Large intestine (tissue), 3 donors: ENCODE measurements around the gene DUSP9. TPM values are rescaled to one million over a fixed set of nuclear protein-coding genes. Genes with fewer than 3 reads are reported as not detected.

Experiments
- DNase-seq, 2 donors: peaks; one replicate each; pipeline versions ENCODE4 v3.0.0 to v3.0.0-alpha.2; 2013
- H3K27ac ChIP-seq: one replicate; pipeline ENCODE4 v1.5.1; 2013; ENCODE audit warnings: low read length
- H3K27me3 ChIP-seq: 2 replicates; pipeline ENCODE4 v1.6.1; 2013; ENCODE audit warnings: low read length; ENCODE audit not compliant: control insufficient read depth, insufficient read depth
- H3K36me3 ChIP-seq: 2 replicates; pipeline ENCODE4 v1.6.1; 2013; ENCODE audit warnings: low read length; ENCODE audit not compliant: control insufficient read depth, insufficient read depth
- H3K4me1 ChIP-seq: one replicate; pipeline ENCODE4 v1.6.1; 2013; ENCODE audit warnings: low read length; ENCODE audit not compliant: control insufficient read depth, insufficient read depth
- H3K4me3 ChIP-seq: one replicate; pipeline ENCODE4 v1.5.1; 2013; ENCODE audit warnings: low read length
- H3K9me3 ChIP-seq: one replicate; pipeline ENCODE4 v1.6.1; 2013; ENCODE audit warnings: mild to moderate bottlenecking, low read depth, low read length, moderate library complexity; ENCODE audit not compliant: control insufficient read depth
- WGBS: methylation state at CpG from one replicate; pipeline ENCODE4 v1.1.5; 2013; ENCODE audit warnings: low lambda C conversion rate; ENCODE audit not compliant: insufficient coverage; 5-methylcytosine and 5-hydroxymethylcytosine counted together
- polyA plus RNA-seq: library from polyadenylated mRNA; unstranded; fragments of 120-200 nt; gene quantifications from one replicate; pipeline ENCODE4 v1.2.1, GENCODE V29; 2013

The DUSP9 gene
- polyA plus RNA-seq, 1 donor = 0.78 TPM

DNA sequence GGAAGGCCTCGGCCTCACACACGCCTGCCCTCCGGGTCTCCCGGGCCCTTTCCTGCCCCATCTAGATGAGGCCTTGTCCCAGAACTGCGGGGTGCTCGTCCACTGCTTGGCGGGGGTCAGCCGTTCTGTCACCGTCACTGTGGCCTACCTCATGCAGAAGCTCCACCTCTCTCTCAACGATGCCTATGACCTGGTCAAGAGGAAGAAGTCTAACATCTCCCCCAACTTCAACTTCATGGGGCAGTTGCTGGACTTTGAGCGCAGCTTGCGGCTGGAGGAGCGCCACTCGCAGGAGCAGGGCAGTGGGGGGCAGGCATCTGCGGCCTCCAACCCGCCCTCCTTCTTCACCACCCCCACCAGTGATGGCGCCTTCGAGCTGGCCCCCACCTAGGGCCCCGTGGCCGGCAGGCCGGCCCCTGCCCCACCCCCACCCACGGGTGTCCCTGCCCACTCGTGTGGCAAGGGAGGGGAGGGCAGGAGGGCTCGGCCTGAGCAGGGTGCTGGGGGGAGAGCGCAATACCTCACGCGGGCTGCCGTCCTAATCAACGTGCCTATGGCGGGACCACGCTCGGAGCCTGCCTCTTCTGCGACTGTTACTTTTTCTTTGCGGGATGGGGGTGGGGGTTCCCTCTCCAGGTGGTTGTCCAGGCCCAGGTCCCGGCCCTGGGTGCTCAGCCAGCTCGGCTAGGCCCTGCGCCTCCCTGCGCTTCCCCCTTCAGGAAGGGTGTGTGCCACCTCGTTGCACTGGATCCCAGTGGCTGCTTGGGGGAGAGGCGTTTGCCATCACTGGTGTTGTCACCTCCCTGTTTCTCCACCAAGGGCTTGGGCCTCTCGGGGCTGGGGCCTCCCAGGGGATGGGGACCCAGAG lies 3.1 kb downstream of the DUSP9 start:
- no peaks in the 10 kb centered on the region for H3K36me3 ChIP-seq
- no peak for DNase-seq
- peaks cover 35% of the 10 kb centered on the region for H3K27me3 ChIP-seq
- H3K9me3 ChIP-seq = peaks cover 3% of the 10 kb centered on the region
- no peak overlapping the region for H3K4me3 ChIP-seq
- WGBS = no CpG with 5 or more reads among the region's 41 CpGs
- H3K27ac ChIP-seq = no peak overlapping the region
- no peaks in the 10 kb centered on the region for H3K4me1 ChIP-seq

DNA sequence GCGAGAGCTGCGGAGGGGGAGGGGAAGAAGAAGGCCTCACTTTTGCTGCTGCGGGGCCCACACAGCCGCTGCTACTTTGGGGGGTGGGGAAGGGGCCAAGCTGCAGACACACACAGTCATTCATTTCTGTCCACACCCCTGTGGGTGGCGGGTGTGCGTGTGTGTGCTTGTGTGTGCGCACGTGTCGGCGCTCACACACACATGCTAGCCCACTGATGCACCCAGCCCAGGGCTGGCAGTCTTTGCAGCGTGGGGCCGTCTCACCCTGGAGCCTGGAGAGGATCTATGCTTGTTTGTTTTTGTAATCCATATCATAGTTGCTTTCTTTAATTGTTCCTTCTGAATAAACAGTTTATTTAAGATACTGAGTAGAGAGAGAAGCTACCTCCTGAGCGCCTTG lies 4.0 kb downstream of the DUSP9 start:
- Histone ChIP-seq H3K27me3 (peaks cover 27% of the 10 kb centered on the region), H3K27ac (no peak overlapping the region), H3K9me3 (peaks cover 3% of the 10 kb centered on the region), H3K36me3 (no peaks in the 10 kb centered on the region), H3K4me1 (no peaks in the 10 kb centered on the region), H3K4me3 (no peak overlapping the region)
- DNase-seq = no peak
- WGBS = no CpG with 5 or more reads among the region's 13 CpGs

DNA sequence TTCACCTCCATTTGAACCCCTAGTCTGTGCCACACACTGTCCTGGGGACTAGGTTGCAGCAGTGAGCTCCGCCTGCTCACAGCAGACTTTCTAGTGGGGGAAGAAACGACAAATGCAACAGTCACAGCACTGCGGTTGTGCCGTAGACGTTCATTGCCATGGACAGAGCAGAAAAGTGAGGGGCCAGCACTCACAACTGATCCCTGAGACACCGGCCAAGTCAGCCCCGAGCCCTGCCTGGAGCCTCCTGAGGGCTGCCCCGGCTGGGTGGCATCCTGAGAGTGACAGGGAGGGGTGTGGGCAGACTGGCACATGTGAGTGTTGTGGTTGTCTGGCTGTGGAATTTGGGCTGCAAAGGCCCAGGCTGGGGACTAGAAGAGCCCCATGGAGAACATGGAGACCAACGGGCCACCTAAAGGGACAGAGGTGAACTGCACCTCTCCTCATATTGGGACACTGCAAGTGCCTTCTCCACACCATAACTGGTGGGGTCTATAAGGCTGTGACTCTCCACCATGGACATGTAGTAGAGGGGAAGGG lies 4.6 kb downstream of the DUSP9 start:
- WGBS = no CpG with 5 or more reads among the region's 9 CpGs
- Histone ChIP-seq H3K4me3 (no peak overlapping the region), H3K27ac (no peak overlapping the region), H3K27me3 (peaks cover 20% of the 10 kb centered on the region), H3K36me3 (no peaks in the 10 kb centered on the region), H3K4me1 (no peaks in the 10 kb centered on the region), H3K9me3 (peaks cover 3% of the 10 kb centered on the region)
- no peak for DNase-seq

DNA sequence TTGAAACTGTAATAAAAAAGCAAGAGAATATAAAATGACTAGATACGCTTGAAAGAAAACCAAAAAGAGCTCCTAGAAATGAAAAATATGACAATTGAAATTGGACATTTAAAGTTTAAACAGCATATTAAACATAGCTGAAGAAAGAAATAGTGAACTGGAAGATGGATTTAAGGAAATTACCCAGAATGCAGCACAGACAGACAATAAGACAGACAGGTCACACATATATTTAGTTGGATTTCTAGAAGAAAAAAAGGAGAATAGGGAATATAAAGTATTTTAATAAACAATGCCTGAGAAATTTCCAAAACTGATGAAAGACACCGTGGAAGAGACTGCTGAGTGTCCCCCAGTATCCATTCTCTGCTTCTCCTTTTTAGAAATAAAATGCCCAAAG lies 6.6 kb downstream of the DUSP9 start:
- WGBS = no CpG with 5 or more reads among the region's 2 CpGs
- Histone ChIP-seq H3K9me3 (peaks cover 3% of the 10 kb centered on the region), H3K27ac (no peak overlapping the region), H3K4me1 (no peaks in the 10 kb centered on the region), H3K27me3 (peaks cover 7% of the 10 kb centered on the region), H3K4me3 (no peak overlapping the region), H3K36me3 (no peaks in the 10 kb centered on the region)
- no peak for DNase-seq

DNA sequence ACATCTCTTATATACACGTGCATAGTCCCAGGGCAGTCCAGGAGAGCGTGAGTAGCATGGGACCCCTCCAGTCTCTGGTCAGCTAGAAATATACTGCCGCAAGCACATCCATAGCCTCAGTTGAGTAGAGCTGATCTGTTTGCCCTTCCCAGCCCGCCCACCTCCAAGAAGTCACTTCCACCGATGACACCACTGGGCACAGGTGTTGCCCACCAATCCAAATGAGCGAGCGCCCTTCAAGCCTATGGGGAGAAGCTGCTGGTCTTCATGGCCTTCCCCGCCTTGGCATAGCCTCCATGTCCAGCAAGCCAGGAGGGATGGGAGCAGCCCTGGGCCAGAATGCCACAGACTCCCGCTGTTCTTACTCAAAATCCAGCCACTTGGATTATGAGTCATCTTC lies 10.2 kb downstream of the DUSP9 start:
- DNase-seq = no peak
- Histone ChIP-seq H3K4me3 (no peak overlapping the region), H3K36me3 (no peaks in the 10 kb centered on the region), H3K4me1 (no peaks in the 10 kb centered on the region), H3K9me3 (no peaks in the 10 kb centered on the region), H3K27me3 (peaks cover 4% of the 10 kb centered on the region), H3K27ac (no peak overlapping the region)
- WGBS = no CpG with 5 or more reads among the region's 9 CpGs

DNA sequence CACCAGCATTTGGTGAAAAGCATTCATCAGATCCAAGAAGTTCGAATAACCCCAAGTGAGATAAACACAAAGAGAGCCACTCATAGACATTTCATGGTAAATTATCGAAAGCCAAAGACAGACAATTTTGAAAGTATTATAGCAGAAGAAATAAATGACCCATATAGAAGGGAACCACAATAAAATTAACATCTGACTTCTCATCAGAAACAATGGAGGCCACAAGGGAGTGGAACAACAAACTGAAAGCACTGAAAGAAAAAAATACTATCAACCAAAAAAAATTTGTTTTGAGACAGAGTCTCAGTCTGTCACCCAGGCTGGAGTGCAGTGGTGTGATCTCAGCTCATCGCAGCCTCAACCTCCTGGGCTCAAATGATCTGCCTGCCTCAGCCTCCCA lies 12.3 kb downstream of the DUSP9 start:
- WGBS = no CpG with 5 or more reads among the region's 3 CpGs
- no peak for DNase-seq
- Histone ChIP-seq H3K27me3 (peaks cover 8% of the 10 kb centered on the region), H3K4me1 (no peaks in the 10 kb centered on the region), H3K4me3 (no peak overlapping the region), H3K36me3 (no peaks in the 10 kb centered on the region), H3K27ac (no peak overlapping the region), H3K9me3 (no peaks in the 10 kb centered on the region)

DNA sequence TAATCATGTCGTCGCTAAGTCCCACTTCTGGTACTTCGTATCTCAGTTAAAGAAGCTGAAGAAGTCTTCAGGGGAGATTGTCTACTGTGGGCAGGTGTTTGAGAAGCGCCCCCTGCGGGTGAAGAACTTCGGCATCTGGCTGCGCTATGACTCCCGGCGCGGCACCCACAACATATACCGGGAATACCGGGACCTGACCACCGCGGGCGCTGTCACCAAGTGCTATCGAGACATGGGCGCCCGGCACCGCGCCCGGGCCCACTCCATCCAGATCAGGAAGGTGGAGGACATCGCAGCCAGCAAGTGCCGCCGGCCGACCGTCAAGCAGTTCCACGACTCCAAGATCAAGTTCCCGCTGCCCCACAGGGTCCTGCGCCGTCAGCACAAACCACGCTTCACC lies 15.3 kb downstream of the DUSP9 start:
- H3K4me3 ChIP-seq = peak overlapping the region; percentile 18
- DNase-seq = peak in 1 of 2 donors; percentile 61
- WGBS = no CpG with 5 or more reads among the region's 31 CpGs

DNA sequence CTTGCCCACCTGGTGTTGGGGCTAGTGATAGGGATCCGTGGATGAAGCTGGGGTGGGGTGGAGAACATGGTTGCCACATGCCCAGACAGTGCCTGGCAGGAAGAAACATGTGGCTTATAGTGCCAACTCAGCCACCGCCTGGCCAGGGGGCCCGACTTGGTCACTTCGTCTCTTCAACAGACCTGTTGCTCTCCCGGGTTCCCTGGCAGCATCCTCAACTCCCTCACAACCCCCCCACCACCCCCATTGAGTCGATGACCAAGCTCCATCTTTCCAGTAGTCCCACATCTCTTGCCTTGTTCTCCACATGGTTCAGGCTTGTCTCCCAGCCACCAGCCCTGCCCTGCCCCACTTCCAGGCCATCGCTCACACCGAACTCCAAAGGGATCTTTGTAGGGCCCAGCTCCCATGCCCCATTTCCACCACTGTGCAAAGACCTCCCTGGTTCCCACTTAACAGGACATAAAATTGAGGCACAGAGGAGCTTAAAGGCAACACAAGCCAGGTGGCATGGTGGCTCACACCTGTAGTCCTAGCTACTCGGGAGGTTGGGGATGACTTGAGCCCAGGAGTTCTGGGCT lies 18.8 kb downstream of the DUSP9 start:
- H3K4me1 ChIP-seq = no peaks in the 10 kb centered on the region
- no peaks in the 10 kb centered on the region for H3K36me3 ChIP-seq
- no peak for DNase-seq
- no peak overlapping the region for H3K27ac ChIP-seq
- no peak overlapping the region for H3K4me3 ChIP-seq
- peaks cover 10% of the 10 kb centered on the region for H3K27me3 ChIP-seq
- WGBS = no CpG with 5 or more reads among the region's 9 CpGs
- H3K9me3 ChIP-seq = no peaks in the 10 kb centered on the region

More for the DNA sequence above, 15.3 kb downstream of the DUSP9 start:
- peaks cover 10% of the 10 kb centered on the region for H3K27me3 ChIP-seq
- H3K4me1 ChIP-seq = no peaks in the 10 kb centered on the region
- H3K9me3 ChIP-seq = no peaks in the 10 kb centered on the region
- no peaks in the 10 kb centered on the region for H3K36me3 ChIP-seq
- no peak overlapping the region for H3K27ac ChIP-seq

DNA sequence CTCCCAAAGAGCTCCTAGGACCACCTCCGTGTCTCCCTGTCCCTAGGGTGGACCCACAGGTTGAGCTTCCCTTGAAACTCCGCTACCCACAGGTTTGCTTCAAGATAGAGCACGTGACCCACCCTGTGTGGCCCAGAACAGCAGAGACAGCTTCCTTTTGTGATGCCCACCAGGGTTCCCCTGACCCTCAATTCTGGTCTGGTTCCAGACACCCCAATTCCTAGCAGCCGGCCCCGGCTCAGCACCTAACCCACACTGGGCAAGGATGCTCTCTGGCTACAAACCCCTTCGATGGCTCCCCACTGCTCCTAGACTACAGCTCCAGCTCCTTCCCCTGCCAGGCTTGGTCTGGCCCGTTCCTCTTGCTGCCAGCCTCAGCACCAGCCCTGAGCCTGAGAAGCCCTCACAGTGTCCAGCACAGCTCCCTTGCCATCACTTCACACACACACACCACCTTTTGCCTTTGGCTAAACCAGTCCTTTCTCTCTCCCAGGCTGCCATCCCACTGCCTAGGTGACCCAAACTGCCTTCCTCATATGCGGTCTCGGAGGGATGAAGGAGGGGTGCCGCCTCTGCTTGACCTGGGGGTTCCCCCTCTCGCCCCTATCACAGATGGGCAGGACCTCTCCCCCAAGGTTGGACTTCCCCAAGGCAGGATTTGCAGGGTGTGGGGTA lies 20.4 kb downstream of the DUSP9 start:
- Histone ChIP-seq H3K4me3 (no peak overlapping the region), H3K36me3 (no peaks in the 10 kb centered on the region), H3K4me1 (peaks cover 2% of the 10 kb centered on the region), H3K27me3 (peaks cover 4% of the 10 kb centered on the region), H3K9me3 (no peaks in the 10 kb centered on the region), H3K27ac (no peak overlapping the region)
- DNase-seq = no peak
- no CpG with 5 or more reads among the region's 11 CpGs for WGBS

DNA sequence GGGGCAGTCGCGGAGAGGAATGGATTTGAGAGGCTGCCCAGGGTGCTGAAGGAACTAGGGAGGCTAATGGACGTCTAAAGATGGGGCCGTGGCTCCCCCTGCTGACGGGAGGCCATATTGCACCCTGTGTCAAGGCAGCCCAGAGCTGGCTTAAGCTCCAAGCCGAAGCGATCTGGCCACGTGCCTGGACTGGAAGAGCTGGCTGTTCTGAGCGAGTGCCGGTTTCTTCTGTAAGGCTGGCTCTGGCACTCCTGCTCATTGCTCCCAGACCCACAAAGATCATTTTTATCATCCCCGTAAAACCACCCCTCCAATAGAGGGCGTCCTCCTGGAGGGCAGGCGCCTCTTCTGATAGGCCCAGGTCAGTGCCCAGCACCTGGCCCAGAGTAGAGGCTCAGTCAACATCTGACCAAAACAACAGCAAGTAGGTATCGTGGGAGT lies 21.0 kb downstream of the DUSP9 start:
- no CpG with 5 or more reads among the region's 14 CpGs for WGBS
- Histone ChIP-seq H3K36me3 (no peaks in the 10 kb centered on the region), H3K27me3 (peaks cover 2% of the 10 kb centered on the region), H3K4me1 (peaks cover 5% of the 10 kb centered on the region), H3K27ac (no peak overlapping the region), H3K4me3 (no peak overlapping the region), H3K9me3 (no peaks in the 10 kb centered on the region)
- DNase-seq = peak; percentile 72 to 78
